Measurements from ENCODE around the gene PAX5.
"Not testable (repeated sequence)": the region's sequence is repeated elsewhere in the genome, so short reads cannot be mapped to it uniquely, and the experiment has no call there.

Gene PAX5

GRCh38 chr9:37060833-37061232, 26.8 kb upstream of the PAX5 start:
- no peak for TF ChIP-seq PAX5 (IDR thresholded peaks at IDR 0.05; ENCODE audit: insufficient read depth, low read length, severe bottlenecking)
- no peak for TF ChIP-seq POLR2A (IDR thresholded peaks at IDR 0.05; ENCODE audit: low read depth, low read length)
- TF ChIP-seq POLR2AphosphoS5 (IDR thresholded peaks at IDR 0.05; ENCODE audit: low read depth, low read length) = no peak
- TF ChIP-seq POU2F2 (IDR thresholded peaks at IDR 0.05; ENCODE audit: low read depth, low read length) = no peak
- TF ChIP-seq SPI1 (IDR thresholded peaks at IDR 0.05; ENCODE audit: low read depth, low read length) = no peak
- TF ChIP-seq TAF1 (IDR thresholded peaks at IDR 0.05; ENCODE audit: low read depth, low read length) = no peak
- no peak for FAIRE-seq
- no peak for DNase-seq (ENCODE audit: insufficient read length, low spot score)

GRCh38 chr9:37056046-37056920, 22.2 kb upstream of the PAX5 start:
- DNase-seq (ENCODE audit: insufficient read length, low spot score) (no peak), FAIRE-seq (no peak)
- TF ChIP-seq POLR2AphosphoS5 (IDR thresholded peaks at IDR 0.05; ENCODE audit: low read depth, low read length) (no peak), TAF1 (IDR thresholded peaks at IDR 0.05; ENCODE audit: low read depth, low read length) (no peak), PAX5 (IDR thresholded peaks at IDR 0.05; ENCODE audit: insufficient read depth, low read length, severe bottlenecking) (no peak), POU2F2 (IDR thresholded peaks at IDR 0.05; ENCODE audit: low read depth, low read length) (no peak), POLR2A (IDR thresholded peaks at IDR 0.05; ENCODE audit: low read depth, low read length) (no peak), SPI1 (IDR thresholded peaks at IDR 0.05; ENCODE audit: low read depth, low read length) (no peak)

GRCh38 chr9:37054363-37054720, 20.3 kb upstream of the PAX5 start:
- peak; percentile 85 for FAIRE-seq
- DNase-seq (ENCODE audit: insufficient read length, low spot score) = not testable (repeated sequence)

GRCh38 chr9:37053684-37054362, 19.8 kb upstream of the PAX5 start:
- TF ChIP-seq SPI1 (IDR thresholded peaks at IDR 0.05; ENCODE audit: low read depth, low read length) (no peak), PAX5 (IDR thresholded peaks at IDR 0.05; ENCODE audit: insufficient read depth, low read length, severe bottlenecking) (no peak), POLR2A (IDR thresholded peaks at IDR 0.05; ENCODE audit: low read depth, low read length) (no peak), POLR2AphosphoS5 (IDR thresholded peaks at IDR 0.05; ENCODE audit: low read depth, low read length) (no peak), TAF1 (IDR thresholded peaks at IDR 0.05; ENCODE audit: low read depth, low read length) (no peak), POU2F2 (IDR thresholded peaks at IDR 0.05; ENCODE audit: low read depth, low read length) (no peak)
- FAIRE-seq (no peak), DNase-seq (ENCODE audit: insufficient read length, low spot score) (no peak)

- FAIRE-seq (peak; percentile 52), DNase-seq (ENCODE audit: insufficient read length, low spot score) (no peak)
- TF ChIP-seq POLR2AphosphoS5 (IDR thresholded peaks at IDR 0.05; ENCODE audit: low read depth, low read length) (no peak), POLR2A (IDR thresholded peaks at IDR 0.05; ENCODE audit: low read depth, low read length) (no peak), TAF1 (IDR thresholded peaks at IDR 0.05; ENCODE audit: low read depth, low read length) (no peak)
Measured at GRCh38 chr9:37046683-37047082, 12.6 kb upstream of the PAX5 start.

GRCh38 chr9:37042421-37042820, 8.4 kb upstream of the PAX5 start:
- TF ChIP-seq POU2F2 (IDR thresholded peaks at IDR 0.05; ENCODE audit: low read depth, low read length) (no peak), PAX5 (IDR thresholded peaks at IDR 0.05; ENCODE audit: insufficient read depth, low read length, severe bottlenecking) (no peak), POLR2A (IDR thresholded peaks at IDR 0.05; ENCODE audit: low read depth, low read length) (no peak)
- DNase-seq (ENCODE audit: insufficient read length, low spot score) (no peak), FAIRE-seq (no peak)

- FAIRE-seq (peak; percentile 38), DNase-seq (ENCODE audit: insufficient read length, low spot score) (no peak)
- TF ChIP-seq PAX5 (IDR thresholded peaks at IDR 0.05; ENCODE audit: insufficient read depth, low read length, severe bottlenecking) (no peak), POU2F2 (IDR thresholded peaks at IDR 0.05; ENCODE audit: low read depth, low read length) (no peak), POLR2AphosphoS5 (IDR thresholded peaks at IDR 0.05; ENCODE audit: low read depth, low read length) (no peak), TAF1 (IDR thresholded peaks at IDR 0.05; ENCODE audit: low read depth, low read length) (no peak), SPI1 (IDR thresholded peaks at IDR 0.05; ENCODE audit: low read depth, low read length) (no peak), POLR2A (IDR thresholded peaks at IDR 0.05; ENCODE audit: low read depth, low read length) (no peak)
Measured at GRCh38 chr9:37040508-37041127, 6.5 kb upstream of the PAX5 start.

GRCh38 chr9:37038943-37039464, 4.9 kb upstream of the PAX5 start:
- no peak for DNase-seq (ENCODE audit: insufficient read length, low spot score)
- FAIRE-seq = no peak
- TF ChIP-seq POLR2A (IDR thresholded peaks at IDR 0.05; ENCODE audit: low read depth, low read length) = no peak
- no peak for TF ChIP-seq POU2F2 (IDR thresholded peaks at IDR 0.05; ENCODE audit: low read depth, low read length)
- no peak for TF ChIP-seq SPI1 (IDR thresholded peaks at IDR 0.05; ENCODE audit: low read depth, low read length)
- no peak for TF ChIP-seq PAX5 (IDR thresholded peaks at IDR 0.05; ENCODE audit: insufficient read depth, low read length, severe bottlenecking)
- TF ChIP-seq TAF1 (IDR thresholded peaks at IDR 0.05; ENCODE audit: low read depth, low read length) = no peak
- TF ChIP-seq POLR2AphosphoS5 (IDR thresholded peaks at IDR 0.05; ENCODE audit: low read depth, low read length) = no peak

- DNase-seq (ENCODE audit: insufficient read length, low spot score) (no peak), FAIRE-seq (peak; percentile 77)
- TF ChIP-seq TAF1 (IDR thresholded peaks at IDR 0.05; ENCODE audit: low read depth, low read length) = no peak
- TF ChIP-seq PAX5 (IDR thresholded peaks at IDR 0.05; ENCODE audit: insufficient read depth, low read length, severe bottlenecking) = no peak
- TF ChIP-seq POLR2AphosphoS5 (IDR thresholded peaks at IDR 0.05; ENCODE audit: low read depth, low read length) = no peak
- TF ChIP-seq POU2F2 (IDR thresholded peaks at IDR 0.05; ENCODE audit: low read depth, low read length) = no peak
- no peak for TF ChIP-seq SPI1 (IDR thresholded peaks at IDR 0.05; ENCODE audit: low read depth, low read length)
- TF ChIP-seq POLR2A (IDR thresholded peaks at IDR 0.05; ENCODE audit: low read depth, low read length) = no peak
Measured at GRCh38 chr9:37038302-37038942, 4.4 kb upstream of the PAX5 start.
